ENCODE data around the gene ELK1.

ELK1 gene

GRCh38 chrX:47611489-47611888, 38.9 kb downstream of the ELK1 start:
- Histone ChIP-seq H3K4me3 (ENCODE audit: low read length) (no peak overlapping the region), H3K79me2 (ENCODE audit: control insufficient read depth, low read length) (no peaks in the 10 kb centered on the region), H3K9me3 (ENCODE audit: control insufficient read depth, insufficient read depth, low read length) (no peaks in the 10 kb centered on the region), H3K4me1 (ENCODE audit: control insufficient read depth, low read length) (no peaks in the 10 kb centered on the region), H3K27ac (ENCODE audit: low read depth, low read length) (no peak overlapping the region), H4K20me1 (ENCODE audit: control insufficient read depth, insufficient read depth, low read depth, low read length) (no peaks in the 10 kb centered on the region), H3K4me2 (ENCODE audit: low read length) (no peak overlapping the region), H3K27me3 (ENCODE audit: control insufficient read depth, low read length) (no peaks in the 10 kb centered on the region; the same call in 1 of the 2 replicates), H3K9me2 (replicated peaks; ENCODE audit: control insufficient read depth, low read length) (no peaks in the 10 kb centered on the region), H3F3A (ENCODE audit: control insufficient read depth, insufficient read depth) (no peaks in the 10 kb centered on the region), H3K36me3 (ENCODE audit: control insufficient read depth, low read length) (no peaks in the 10 kb centered on the region)
- TF ChIP-seq EZH2phosphoT487 (IDR thresholded peaks at IDR 0.05; ENCODE audit: borderline replicate concordance, low read length) (no peak), CTCF (IDR thresholded peaks at IDR 0.05; ENCODE audit: low read depth, low read length, poor library complexity, severe bottlenecking) (no peak)

GRCh38 chrX:47610511-47610910, 39.9 kb downstream of the ELK1 start:
- no peaks in the 10 kb centered on the region for H3F3A ChIP-seq (ENCODE audit: control insufficient read depth, insufficient read depth)
- no peaks in the 10 kb centered on the region for H3K36me3 ChIP-seq (ENCODE audit: control insufficient read depth, low read length)
- no peaks in the 10 kb centered on the region; the same call in 1 of the 2 replicates for H3K27me3 ChIP-seq (ENCODE audit: control insufficient read depth, low read length)
- H3K4me1 ChIP-seq (ENCODE audit: control insufficient read depth, low read length): no peaks in the 10 kb centered on the region
- H3K4me3 ChIP-seq (ENCODE audit: low read length): no peak overlapping the region
- H3K79me2 ChIP-seq (ENCODE audit: control insufficient read depth, low read length): no peaks in the 10 kb centered on the region
- H3K27ac ChIP-seq (ENCODE audit: low read depth, low read length): no peak overlapping the region
- no peak overlapping the region for H3K4me2 ChIP-seq (ENCODE audit: low read length)
- H3K9me3 ChIP-seq (ENCODE audit: control insufficient read depth, insufficient read depth, low read length): no peaks in the 10 kb centered on the region
- no peak for TF ChIP-seq CTCF (IDR thresholded peaks at IDR 0.05; ENCODE audit: low read depth, low read length, poor library complexity, severe bottlenecking)
- TF ChIP-seq EZH2phosphoT487 (IDR thresholded peaks at IDR 0.05; ENCODE audit: borderline replicate concordance, low read length): no peak
- H3K9me2 ChIP-seq (replicated peaks; ENCODE audit: control insufficient read depth, low read length): no peaks in the 10 kb centered on the region
- H4K20me1 ChIP-seq (ENCODE audit: control insufficient read depth, insufficient read depth, low read depth, low read length): no peaks in the 10 kb centered on the region

GRCh38 chrX:47608130-47608810, 42.1 kb downstream of the ELK1 start:
- H3K27ac ChIP-seq (ENCODE audit: low read depth, low read length): no peak overlapping the region
- no peak for TF ChIP-seq CTCF (IDR thresholded peaks at IDR 0.05; ENCODE audit: low read depth, low read length, poor library complexity, severe bottlenecking)
- TF ChIP-seq EZH2phosphoT487 (IDR thresholded peaks at IDR 0.05; ENCODE audit: borderline replicate concordance, low read length): no peak
- H4K20me1 ChIP-seq (ENCODE audit: control insufficient read depth, insufficient read depth, low read depth, low read length): no peaks in the 10 kb centered on the region
- no peaks in the 10 kb centered on the region; the same call in 1 of the 2 replicates for H3K27me3 ChIP-seq (ENCODE audit: control insufficient read depth, low read length)
- no peaks in the 10 kb centered on the region for H3K36me3 ChIP-seq (ENCODE audit: control insufficient read depth, low read length)
- no peaks in the 10 kb centered on the region for H3K79me2 ChIP-seq (ENCODE audit: control insufficient read depth, low read length)
- H3K9me2 ChIP-seq (replicated peaks; ENCODE audit: control insufficient read depth, low read length): no peaks in the 10 kb centered on the region
- H3K4me2 ChIP-seq (ENCODE audit: low read length): no peak overlapping the region
- H3K9me3 ChIP-seq (ENCODE audit: control insufficient read depth, insufficient read depth, low read length): no peaks in the 10 kb centered on the region
- H3F3A ChIP-seq (ENCODE audit: control insufficient read depth, insufficient read depth): no peaks in the 10 kb centered on the region
- no peaks in the 10 kb centered on the region for H3K4me1 ChIP-seq (ENCODE audit: control insufficient read depth, low read length)
- no peak overlapping the region for H3K4me3 ChIP-seq (ENCODE audit: low read length)
